Stomach (tissue), 4 donors: ENCODE measurements around the gene CDC25A.

ENCODE experiments used
- EP300 ChIP-seq: sonication (generic); formaldehyde crosslinking; IDR thresholded peaks from one replicate; pipeline ENCODE4 v1.6.1; 2017; ENCODE audit warnings: antibody characterized with exemption
- POLR2A ChIP-seq, 4 donors: fragments of 450-650 bp; IDR thresholded peaks; one replicate each; pipeline ENCODE4 v1.6.1; 2016; ENCODE audit warnings: antibody characterized with exemption in 4 of 4, control low read depth in 2 of 4, mild to moderate bottlenecking in 1 of 4, moderate library complexity in 1 of 4
- POLR2AphosphoS5 ChIP-seq, 3 donors: sonication (generic); formaldehyde crosslinking; IDR thresholded peaks; one replicate each; pipeline ENCODE4 v1.6.1; 2016; ENCODE audit warnings: antibody characterized with exemption in 3 of 3
- TF ChIP-seq, protein P1 (sequence below), 7 experiments: fragments of 450-650 bp in 4 of 7; fragments of 200-600 bp in 3 of 7; sonication (generic) in 3 of 7; IDR thresholded peaks; one replicate each; pipeline ENCODE4 v1.5.1; 2016 to 2019; ENCODE audit warnings: antibody characterized with exemption in 7 of 7, control low read depth in 2 of 7, mild to moderate bottlenecking in 1 of 7

DNA sequence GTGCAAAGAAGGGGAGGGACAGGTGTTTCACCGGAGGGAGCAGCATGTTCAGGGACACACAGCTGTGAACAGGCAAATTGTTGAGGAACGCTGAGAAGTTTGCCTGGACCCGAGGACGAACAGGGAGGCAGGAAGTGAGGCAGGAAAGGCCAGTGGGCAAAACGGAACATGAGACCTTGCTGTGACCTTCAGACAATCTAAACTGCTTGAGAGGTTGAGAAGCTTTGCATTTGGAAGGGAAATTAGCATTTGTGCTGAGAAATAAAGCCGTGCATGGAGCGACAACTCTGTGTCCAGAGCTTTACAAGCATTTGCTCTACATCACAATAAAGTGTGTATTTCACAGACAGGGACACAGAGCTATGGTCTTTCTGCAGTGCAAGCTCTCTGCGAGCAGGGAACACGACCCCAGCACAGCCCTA lies 47.9 kb downstream of the CDC25A start:
- TF ChIP-seq, protein P1, sequence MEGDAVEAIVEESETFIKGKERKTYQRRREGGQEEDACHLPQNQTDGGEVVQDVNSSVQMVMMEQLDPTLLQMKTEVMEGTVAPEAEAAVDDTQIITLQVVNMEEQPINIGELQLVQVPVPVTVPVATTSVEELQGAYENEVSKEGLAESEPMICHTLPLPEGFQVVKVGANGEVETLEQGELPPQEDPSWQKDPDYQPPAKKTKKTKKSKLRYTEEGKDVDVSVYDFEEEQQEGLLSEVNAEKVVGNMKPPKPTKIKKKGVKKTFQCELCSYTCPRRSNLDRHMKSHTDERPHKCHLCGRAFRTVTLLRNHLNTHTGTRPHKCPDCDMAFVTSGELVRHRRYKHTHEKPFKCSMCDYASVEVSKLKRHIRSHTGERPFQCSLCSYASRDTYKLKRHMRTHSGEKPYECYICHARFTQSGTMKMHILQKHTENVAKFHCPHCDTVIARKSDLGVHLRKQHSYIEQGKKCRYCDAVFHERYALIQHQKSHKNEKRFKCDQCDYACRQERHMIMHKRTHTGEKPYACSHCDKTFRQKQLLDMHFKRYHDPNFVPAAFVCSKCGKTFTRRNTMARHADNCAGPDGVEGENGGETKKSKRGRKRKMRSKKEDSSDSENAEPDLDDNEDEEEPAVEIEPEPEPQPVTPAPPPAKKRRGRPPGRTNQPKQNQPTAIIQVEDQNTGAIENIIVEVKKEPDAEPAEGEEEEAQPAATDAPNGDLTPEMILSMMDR (IDR thresholded peaks at IDR 0.05), result no peak
- no peak for TF ChIP-seq POLR2A (IDR thresholded peaks at IDR 0.05)
- TF ChIP-seq POLR2AphosphoS5 (IDR thresholded peaks at IDR 0.05), result no peak
- no peak for TF ChIP-seq EP300
